ENCODE data around the gene SLC5A5.

Gene SLC5A5

GRCh38 chr19:17871878-17872250, at the start of gene SLC5A5:
SLC5A5 (plus strand) TSS chr19:17871945; CDS start chr19:17872320, 375 bp downstream.
- no peak for DNase-seq

GRCh38 chr19:17824339-17824738, 47.4 kb upstream of the SLC5A5 start:
- no peak for DNase-seq

- no peak for DNase-seq
Measured at GRCh38 chr19:17826508-17827056, 45.2 kb upstream of the SLC5A5 start.

- no peak for DNase-seq
Measured at GRCh38 chr19:17829855-17830566, 41.7 kb upstream of the SLC5A5 start.

- peak; percentile 54 to 67 for DNase-seq
Measured at GRCh38 chr19:17830567-17831418, 41.0 kb upstream of the SLC5A5 start.

GRCh38 chr19:17831419-17831888, 40.3 kb upstream of the SLC5A5 start:
- no peak for DNase-seq

GRCh38 chr19:17832443-17833208, 39.1 kb upstream of the SLC5A5 start:
- no peak for DNase-seq

- DNase-seq, result no peak
Measured at GRCh38 chr19:17834350-17835181, 37.2 kb upstream of the SLC5A5 start.

GRCh38 chr19:17835182-17836006, 36.4 kb upstream of the SLC5A5 start:
- no peak for DNase-seq

GRCh38 chr19:17836530-17836929, 35.2 kb upstream of the SLC5A5 start:
- DNase-seq, result no peak

GRCh38 chr19:17837972-17838371, 33.8 kb upstream of the SLC5A5 start:
- DNase-seq, result no peak

- DNase-seq, result no peak
Measured at GRCh38 chr19:17840019-17840418, 31.7 kb upstream of the SLC5A5 start.

GRCh38 chr19:17841371-17841809, 30.4 kb upstream of the SLC5A5 start:
- DNase-seq, result no peak

- DNase-seq, result peak; percentile 75 to 80
Measured at GRCh38 chr19:17841810-17842662, 29.7 kb upstream of the SLC5A5 start.

GRCh38 chr19:17842663-17843291, 29.0 kb upstream of the SLC5A5 start:
- no peak for DNase-seq

GRCh38 chr19:17843292-17843827, 28.4 kb upstream of the SLC5A5 start:
- DNase-seq, result no peak

- no peak for DNase-seq
Measured at GRCh38 chr19:17843908-17844490, 27.7 kb upstream of the SLC5A5 start.

GRCh38 chr19:17846146-17846545, 25.6 kb upstream of the SLC5A5 start:
- DNase-seq, result no peak

Measured in stimulated activated CD4-positive, alpha-beta T cell treated with anti-CD3 and anti-CD28 coated beads, Interleukin-2, amount 100 ng/mL, for 48 hours (primary cell).